Measurements from ENCODE around the gene HOXC10.

The HOXC10 gene

DNA sequence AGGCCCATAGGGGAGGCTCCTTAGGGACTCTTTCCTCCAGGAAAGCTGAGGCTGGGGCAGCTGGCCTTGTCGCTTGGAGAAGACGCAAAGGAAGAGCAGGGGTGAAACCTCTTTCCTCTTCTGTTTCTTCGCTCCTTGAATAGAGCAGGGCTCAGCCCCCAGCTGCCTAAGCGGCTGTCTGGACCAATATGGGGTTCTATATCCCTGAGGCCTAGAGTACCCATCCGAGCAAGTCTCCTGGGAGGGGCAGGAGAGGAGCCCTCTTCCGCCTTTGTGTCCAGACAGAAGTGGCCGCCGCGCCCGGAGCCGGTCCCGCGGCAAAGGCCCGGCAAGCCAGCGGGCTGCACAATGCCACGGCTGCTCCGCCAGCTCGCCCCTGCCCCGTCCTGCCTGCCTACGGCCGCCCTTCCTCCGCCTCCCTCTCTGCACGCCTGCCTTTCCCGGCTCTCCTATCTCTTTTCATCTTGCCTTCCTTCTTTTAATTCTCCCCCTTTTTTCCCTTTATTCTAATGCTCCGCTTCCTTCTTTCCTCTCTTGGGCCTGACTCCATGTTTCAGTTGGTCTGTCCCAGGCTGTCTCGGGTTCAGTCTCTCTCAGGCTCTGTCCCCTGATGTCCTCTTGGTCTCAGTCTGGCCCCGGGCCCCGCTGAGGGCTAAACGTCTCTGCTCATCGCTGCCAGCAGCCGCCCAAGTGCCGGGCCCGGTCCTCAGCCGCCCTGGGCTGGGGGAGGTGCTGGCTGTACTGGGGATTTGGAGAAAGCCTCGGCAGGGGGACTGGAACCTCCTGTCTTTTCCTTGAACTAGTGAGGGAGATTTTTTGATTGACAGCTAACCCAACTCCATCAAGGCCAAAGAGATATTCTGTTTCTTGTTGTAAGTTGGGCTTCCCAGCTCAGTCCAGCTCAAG lies 12.5 kb downstream of the HOXC10 start:
- POLR2A ChIA-PET, result interaction anchor here (0.7 to 7.6 kb wide), 7 partner anchors 11 to 210 kb away, joined by 3 to 69 read pairs (median 4); partner anchors contain the start of genes HOXC10 and HOXC8
- TF ChIP-seq CTBP1 (IDR thresholded peaks at IDR 0.05; ENCODE audit: borderline replicate concordance) (peak; percentile 48; the same call in 1 of the 2 replicates), ARNT (IDR thresholded peaks at IDR 0.05) (no peak), L3MBTL2 (conservative IDR thresholded peaks at IDR 0.05) (no peak), LEF1 (IDR thresholded peaks at IDR 0.05; ENCODE audit: borderline replicate concordance) (no peak), FOXA1 (IDR thresholded peaks at IDR 0.05) (no peak), TARDBP (IDR thresholded peaks at IDR 0.05) (no peak), SUZ12 (IDR thresholded peaks at IDR 0.05) (no peak), FOXM1 (IDR thresholded peaks at IDR 0.05; ENCODE audit: borderline replicate concordance) (no peak), NFRKB (IDR thresholded peaks at IDR 0.05) (no peak)
- TF ChIP-seq, protein P1, sequence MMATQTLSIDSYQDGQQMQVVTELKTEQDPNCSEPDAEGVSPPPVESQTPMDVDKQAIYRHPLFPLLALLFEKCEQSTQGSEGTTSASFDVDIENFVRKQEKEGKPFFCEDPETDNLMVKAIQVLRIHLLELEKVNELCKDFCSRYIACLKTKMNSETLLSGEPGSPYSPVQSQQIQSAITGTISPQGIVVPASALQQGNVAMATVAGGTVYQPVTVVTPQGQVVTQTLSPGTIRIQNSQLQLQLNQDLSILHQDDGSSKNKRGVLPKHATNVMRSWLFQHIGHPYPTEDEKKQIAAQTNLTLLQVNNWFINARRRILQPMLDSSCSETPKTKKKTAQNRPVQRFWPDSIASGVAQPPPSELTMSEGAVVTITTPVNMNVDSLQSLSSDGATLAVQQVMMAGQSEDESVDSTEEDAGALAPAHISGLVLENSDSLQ (IDR thresholded peaks at IDR 0.05), result peak; percentile 98
- no peak for DNase-seq (ENCODE audit: extremely low spot score)
- CTCF ChIA-PET, result interaction anchor here (0.6 to 4.8 kb wide), 6 partner anchors 9 to 241 kb away, joined by 3 to 27 read pairs (median 5); partner anchors contain the start of gene HOXC10

DNA sequence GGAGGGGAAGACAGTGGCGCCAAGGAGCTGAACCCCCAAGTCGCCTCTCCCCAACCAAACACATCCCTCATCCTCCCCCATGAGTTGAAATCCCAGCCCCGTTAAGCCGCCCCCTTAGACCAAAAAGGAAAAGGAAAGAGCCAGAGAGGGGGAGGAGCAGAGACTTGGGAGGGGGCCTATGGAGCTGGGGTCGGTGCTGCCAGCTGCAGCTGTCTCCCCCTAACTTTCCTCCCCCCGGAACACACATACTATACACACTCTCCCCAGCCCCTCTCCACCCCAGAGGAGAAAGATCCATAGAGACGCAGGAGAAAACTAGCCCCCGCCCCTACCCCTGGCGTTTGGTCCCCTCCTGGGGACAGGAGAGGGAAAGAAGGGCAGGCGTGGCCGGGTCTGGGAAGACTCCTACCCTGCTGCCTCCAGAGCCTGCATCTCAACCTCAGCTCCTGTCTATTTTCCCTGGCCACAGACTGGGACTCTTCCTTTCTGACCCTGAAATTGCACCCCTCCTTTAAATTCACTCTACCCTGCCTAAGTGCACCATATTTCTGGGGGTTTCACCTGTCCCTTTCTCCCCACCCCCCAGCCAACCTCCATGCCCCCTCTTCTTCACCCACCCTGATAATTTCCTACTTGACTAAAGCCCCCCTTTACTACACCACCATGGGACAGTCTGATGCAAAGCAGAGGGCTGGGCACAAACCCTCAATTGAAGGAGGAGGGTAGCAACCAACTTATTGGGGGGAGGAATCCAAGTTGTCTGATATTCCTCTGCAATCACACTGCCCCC lies 13.4 kb downstream of the HOXC10 start:
- no peak for DNase-seq (ENCODE audit: extremely low spot score)
- POLR2A ChIA-PET, result interaction anchor here (0.7 to 7.6 kb wide), 5 partner anchors 11 to 210 kb away, joined by 3 to 69 read pairs (median 3); partner anchors contain the start of gene HOXC10
- no peak for TF ChIP-seq HDGF (IDR thresholded peaks at IDR 0.05; ENCODE audit: borderline replicate concordance)
- no peak for TF ChIP-seq ELF4 (IDR thresholded peaks at IDR 0.05)
- no peak for TF ChIP-seq LEF1 (IDR thresholded peaks at IDR 0.05; ENCODE audit: borderline replicate concordance)
- no peak for TF ChIP-seq SUZ12 (IDR thresholded peaks at IDR 0.05)
- no peak for TF ChIP-seq ZNF384 (IDR thresholded peaks at IDR 0.05)
- no peak for TF ChIP-seq SP1 (IDR thresholded peaks at IDR 0.05)
- TF ChIP-seq TARDBP (IDR thresholded peaks at IDR 0.05), result no peak
- no peak for TF ChIP-seq FOXM1 (IDR thresholded peaks at IDR 0.05; ENCODE audit: borderline replicate concordance)
- no peak for TF ChIP-seq NFRKB (IDR thresholded peaks at IDR 0.05)
- no peak for TF ChIP-seq CTBP1 (IDR thresholded peaks at IDR 0.05; ENCODE audit: borderline replicate concordance)
- TF ChIP-seq BHLHE40 (IDR thresholded peaks at IDR 0.05; ENCODE audit: borderline replicate concordance), result no peak
- TF ChIP-seq, protein P1 (IDR thresholded peaks at IDR 0.05), result no peak
- no peak for TF ChIP-seq FOXA1 (IDR thresholded peaks at IDR 0.05)
- no peak for TF ChIP-seq ARNT (IDR thresholded peaks at IDR 0.05)
- TF ChIP-seq L3MBTL2 (conservative IDR thresholded peaks at IDR 0.05), result no peak
- no peak for TF ChIP-seq FOXK2 (IDR thresholded peaks at IDR 0.05)
- CTCF ChIA-PET, result interaction anchor here (0.6 to 4.8 kb wide), 8 partner anchors 10 to 255 kb away, joined by 3 to 27 read pairs (median 4); partner anchors contain the start of gene HOXC10

DNA sequence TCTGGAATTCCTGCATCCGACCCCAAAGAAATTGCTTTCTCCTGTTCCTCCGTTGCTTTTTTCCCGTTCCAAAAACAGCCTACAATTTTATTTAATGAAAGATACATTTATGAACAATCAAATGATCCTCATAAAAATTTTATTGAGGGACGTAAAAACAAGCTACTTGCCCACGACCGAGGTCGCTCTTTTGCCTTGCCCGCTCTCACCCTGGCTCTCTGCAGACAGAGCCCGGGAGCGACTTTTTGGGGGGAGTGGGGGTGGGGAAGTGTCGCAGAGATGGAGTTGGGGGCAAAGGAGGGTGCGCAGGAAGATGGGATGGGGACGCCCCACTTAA lies 13.9 kb downstream of the HOXC10 start:
- TF ChIP-seq FOXM1 (IDR thresholded peaks at IDR 0.05; ENCODE audit: borderline replicate concordance) (no peak), SP1 (IDR thresholded peaks at IDR 0.05) (no peak), FOXK2 (IDR thresholded peaks at IDR 0.05) (no peak), LEF1 (IDR thresholded peaks at IDR 0.05; ENCODE audit: borderline replicate concordance) (no peak), CTBP1 (IDR thresholded peaks at IDR 0.05; ENCODE audit: borderline replicate concordance) (no peak)
- CTCF ChIA-PET, result interaction anchor here (0.8 to 4.8 kb wide), 4 partner anchors 10 to 256 kb away, joined by 3 to 27 read pairs (median 8); partner anchors contain the start of gene HOXC10
- POLR2A ChIA-PET, result interaction anchor here (0.8 to 7.6 kb wide), 3 partner anchors 12 to 218 kb away, joined by 3 to 69 read pairs (median 27); partner anchors contain the start of gene HOXC10
- DNase-seq (ENCODE audit: extremely low spot score), result no peak

DNA sequence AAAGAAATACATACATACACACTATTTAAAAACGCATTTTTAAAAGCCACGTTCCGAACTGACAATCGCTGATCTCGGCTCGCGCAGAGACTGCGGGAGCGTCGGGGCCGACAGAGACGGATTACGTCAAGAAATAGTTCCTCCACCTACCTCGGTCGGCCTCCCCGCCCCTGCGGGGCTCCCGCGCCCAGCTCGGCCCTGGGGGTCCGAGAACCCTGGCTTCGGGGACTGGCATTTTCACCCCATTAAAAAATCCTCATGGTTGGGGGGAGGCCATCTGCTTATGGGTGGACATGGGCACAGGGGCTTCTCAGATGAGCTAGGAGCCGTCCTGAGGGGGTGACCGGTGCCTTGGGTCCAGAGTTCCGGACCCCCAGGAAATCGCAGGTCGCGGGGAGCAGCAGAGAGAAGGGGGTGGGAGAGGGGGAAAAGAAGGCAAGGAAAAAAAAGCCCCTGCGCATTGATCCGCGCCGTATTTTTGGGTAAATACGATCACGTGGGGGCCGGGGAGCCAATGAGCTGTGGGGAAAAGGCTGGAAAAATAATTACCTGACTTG lies 14.7 kb downstream of the HOXC10 start:
- POLR2A ChIA-PET, result interaction anchor here (0.6 to 7.6 kb wide), 18 partner anchors 8 to 280 kb away, joined by 3 to 69 read pairs (median 4); partner anchors contain the start of genes HOXC10, HOXC8 and SMUG1
- CTCF ChIA-PET, result interaction anchor here (0.7 to 4.8 kb wide), 6 partner anchors 9 to 33 kb away, joined by 3 to 27 read pairs (median 5); partner anchors contain the start of genes HOXC10 and HOXC5
- no peak for TF ChIP-seq FOXK2 (IDR thresholded peaks at IDR 0.05)
- TF ChIP-seq, protein P1 (IDR thresholded peaks at IDR 0.05), result peak; percentile 96
- no peak for DNase-seq (ENCODE audit: extremely low spot score)

Data from HEK293T (cell line).